Tibial nerve (tissue), 4 donors: Measurements from ENCODE around the gene MBD3L2.
"Not testable (repeated sequence)": the region's sequence is repeated elsewhere in the genome, so short reads cannot be mapped to it uniquely, and the experiment has no call there.

ENCODE experiments used
- EP300 ChIP-seq, 2 donors: sonication (generic); formaldehyde crosslinking; IDR thresholded peaks; one replicate each; pipeline ENCODE4 v1.6.1; 2017; ENCODE audit warnings: antibody characterized with exemption in 2 of 2, mild to moderate bottlenecking in 1 of 2
- POLR2A ChIP-seq, 2 donors: fragments of 450-650 bp; IDR thresholded peaks; one replicate each; pipeline ENCODE4 v1.6.1; 2017; ENCODE audit warnings: antibody characterized with exemption in 2 of 2, mild to moderate bottlenecking in 2 of 2, moderate library complexity in 2 of 2
- TF ChIP-seq, protein P1 (sequence below), 5 experiments: fragments of 200-600 bp in 3 of 5; fragments of 450-650 bp in 2 of 5; sonication (generic) in 3 of 5; IDR thresholded peaks; one replicate each; pipeline ENCODE4 v1.5.1; 2016 to 2019; ENCODE audit warnings: antibody characterized with exemption in 5 of 5, mild to moderate bottlenecking in 3 of 5, moderate library complexity in 2 of 5

DNA sequence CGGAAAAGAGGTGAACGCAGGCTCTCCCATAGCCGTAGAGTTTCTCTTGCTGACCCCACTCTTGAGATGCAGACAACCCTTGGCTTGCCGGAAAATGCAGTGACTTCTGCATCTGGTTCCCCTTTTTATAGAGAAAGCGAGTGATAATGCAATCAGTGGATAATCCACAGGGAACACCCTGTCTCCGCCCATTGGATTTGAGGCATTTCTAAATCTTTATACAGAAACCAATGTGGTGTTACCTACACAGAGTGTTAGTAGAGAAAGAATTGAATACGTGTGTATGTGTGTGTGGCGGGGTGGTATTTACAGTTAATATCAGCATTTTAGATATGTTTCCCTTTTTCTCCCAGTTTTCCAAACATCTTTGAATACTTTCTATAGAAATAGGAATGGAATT is 9.5 kb downstream of the MBD3L2 start, which contains the start of gene MBD3L3:
- TF ChIP-seq, protein P1, sequence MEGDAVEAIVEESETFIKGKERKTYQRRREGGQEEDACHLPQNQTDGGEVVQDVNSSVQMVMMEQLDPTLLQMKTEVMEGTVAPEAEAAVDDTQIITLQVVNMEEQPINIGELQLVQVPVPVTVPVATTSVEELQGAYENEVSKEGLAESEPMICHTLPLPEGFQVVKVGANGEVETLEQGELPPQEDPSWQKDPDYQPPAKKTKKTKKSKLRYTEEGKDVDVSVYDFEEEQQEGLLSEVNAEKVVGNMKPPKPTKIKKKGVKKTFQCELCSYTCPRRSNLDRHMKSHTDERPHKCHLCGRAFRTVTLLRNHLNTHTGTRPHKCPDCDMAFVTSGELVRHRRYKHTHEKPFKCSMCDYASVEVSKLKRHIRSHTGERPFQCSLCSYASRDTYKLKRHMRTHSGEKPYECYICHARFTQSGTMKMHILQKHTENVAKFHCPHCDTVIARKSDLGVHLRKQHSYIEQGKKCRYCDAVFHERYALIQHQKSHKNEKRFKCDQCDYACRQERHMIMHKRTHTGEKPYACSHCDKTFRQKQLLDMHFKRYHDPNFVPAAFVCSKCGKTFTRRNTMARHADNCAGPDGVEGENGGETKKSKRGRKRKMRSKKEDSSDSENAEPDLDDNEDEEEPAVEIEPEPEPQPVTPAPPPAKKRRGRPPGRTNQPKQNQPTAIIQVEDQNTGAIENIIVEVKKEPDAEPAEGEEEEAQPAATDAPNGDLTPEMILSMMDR (IDR thresholded peaks at IDR 0.05): not testable (repeated sequence)
- not testable (repeated sequence) for TF ChIP-seq POLR2A, EP300 (IDR thresholded peaks at IDR 0.05)
